22Rv1 (cell line): ENCODE results near the gene POLA1.

Source experiments
- CTCF ChIP-seq: fragments of 450-650 bp; IDR thresholded peaks from 2 replicates; pipeline ENCODE4 v1.5.1; 2017; ENCODE audit warnings: mild to moderate bottlenecking
- ZFX ChIP-seq: fragments of 450-650 bp; IDR thresholded peaks from 2 replicates; pipeline ENCODE4 v1.6.1; 2017; ENCODE audit warnings: antibody characterized with exemption, borderline replicate concordance

GRCh38 chrX:24934279-24934678 is 240.6 kb downstream of the POLA1 start:
- TF ChIP-seq CTCF, result no peak
- TF ChIP-seq ZFX, result no peak
